ENCODE results near the gene PRR5L. TPM values are rescaled to one million over a fixed set of nuclear protein-coding genes. Genes with fewer than 3 reads are reported as not detected.

The PRR5L gene
- total and polyA plus RNA-seq, 2 experiments from 2014 or later, result 0.70 to 2.6 TPM

- Histone ChIP-seq H3K36me3 (no peaks in the 10 kb centered on the region), H3K4me3 (no peak overlapping the region), H3K27me3 (peaks cover 18% of the 10 kb centered on the region), H3K27ac (no peak overlapping the region), H3K9me3 (ENCODE audit: low read depth) (no peaks in the 10 kb centered on the region), H3K4me1 (ENCODE audit: low read depth) (peaks cover 11% of the 10 kb centered on the region)
- TF ChIP-seq, protein P1, sequence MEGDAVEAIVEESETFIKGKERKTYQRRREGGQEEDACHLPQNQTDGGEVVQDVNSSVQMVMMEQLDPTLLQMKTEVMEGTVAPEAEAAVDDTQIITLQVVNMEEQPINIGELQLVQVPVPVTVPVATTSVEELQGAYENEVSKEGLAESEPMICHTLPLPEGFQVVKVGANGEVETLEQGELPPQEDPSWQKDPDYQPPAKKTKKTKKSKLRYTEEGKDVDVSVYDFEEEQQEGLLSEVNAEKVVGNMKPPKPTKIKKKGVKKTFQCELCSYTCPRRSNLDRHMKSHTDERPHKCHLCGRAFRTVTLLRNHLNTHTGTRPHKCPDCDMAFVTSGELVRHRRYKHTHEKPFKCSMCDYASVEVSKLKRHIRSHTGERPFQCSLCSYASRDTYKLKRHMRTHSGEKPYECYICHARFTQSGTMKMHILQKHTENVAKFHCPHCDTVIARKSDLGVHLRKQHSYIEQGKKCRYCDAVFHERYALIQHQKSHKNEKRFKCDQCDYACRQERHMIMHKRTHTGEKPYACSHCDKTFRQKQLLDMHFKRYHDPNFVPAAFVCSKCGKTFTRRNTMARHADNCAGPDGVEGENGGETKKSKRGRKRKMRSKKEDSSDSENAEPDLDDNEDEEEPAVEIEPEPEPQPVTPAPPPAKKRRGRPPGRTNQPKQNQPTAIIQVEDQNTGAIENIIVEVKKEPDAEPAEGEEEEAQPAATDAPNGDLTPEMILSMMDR (IDR thresholded peaks at IDR 0.05; ENCODE audit: low read depth, low read length), result no peak
- DNase-seq (ENCODE audit: low read depth in 1 of 2, low spot score in 1 of 2), result no peak
Observed at GRCh38 chr11:36360318-36360717, 64.2 kb downstream of the PRR5L start.

DNA sequence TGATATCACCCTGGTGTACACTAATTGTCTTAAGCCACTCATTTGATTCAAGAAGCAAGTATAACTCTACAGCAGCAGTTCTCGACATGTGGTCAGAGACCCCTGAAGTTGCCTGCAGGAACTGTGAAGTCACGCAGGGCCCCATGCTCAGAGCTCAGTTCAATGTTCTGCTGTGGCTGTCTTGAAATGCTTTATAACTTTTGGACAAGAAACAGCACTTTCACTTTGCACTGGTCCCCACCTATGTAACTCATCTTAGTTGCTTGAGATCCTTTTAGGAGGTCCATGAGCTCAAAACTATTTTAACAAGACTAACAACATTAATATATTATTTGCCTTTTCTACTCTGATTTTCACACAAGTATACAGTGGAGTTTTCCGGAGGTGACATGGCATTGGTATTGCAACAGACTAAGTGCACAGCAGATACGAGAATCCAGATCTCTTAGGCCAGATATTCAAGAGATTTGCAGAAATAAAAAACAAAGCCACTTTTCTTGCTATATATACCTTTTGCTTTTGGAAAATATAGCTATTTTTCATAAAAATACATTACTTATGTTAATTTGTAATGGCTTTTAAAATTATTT lies 64.8 kb downstream of the PRR5L start:
- H3K9me3 ChIP-seq (ENCODE audit: low read depth), result no peaks in the 10 kb centered on the region
- no peak overlapping the region for H3K27ac ChIP-seq
- DNase-seq (ENCODE audit: low read depth in 1 of 2, low spot score in 1 of 2), result no peak
- peaks cover 11% of the 10 kb centered on the region for H3K4me1 ChIP-seq (ENCODE audit: low read depth)
- no peaks in the 10 kb centered on the region for H3K36me3 ChIP-seq
- H3K27me3 ChIP-seq, result peaks cover 21% of the 10 kb centered on the region
- H3K4me3 ChIP-seq, result no peak overlapping the region
- TF ChIP-seq, protein P1 (IDR thresholded peaks at IDR 0.05; ENCODE audit: low read depth, low read length), result no peak

DNA sequence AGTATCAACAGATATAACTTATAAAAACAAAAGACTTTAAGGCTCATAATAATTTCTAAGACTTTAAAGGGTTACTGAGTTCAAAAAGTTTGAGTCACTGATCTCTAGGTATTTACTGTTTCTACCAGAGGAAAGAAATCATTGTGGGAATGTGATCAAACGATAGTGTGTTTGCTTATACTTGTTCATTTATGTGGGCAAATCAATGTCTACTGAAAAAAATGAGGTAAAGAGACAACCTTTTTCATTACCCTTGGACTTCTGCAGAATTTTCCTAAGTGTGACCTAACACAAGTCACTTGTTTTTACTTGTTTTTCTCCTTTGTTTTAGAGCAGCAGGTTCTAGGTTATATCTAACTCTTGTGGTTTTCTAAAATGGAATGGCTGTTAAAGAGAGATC lies 65.4 kb downstream of the PRR5L start:
- Histone ChIP-seq H3K27ac (no peak overlapping the region), H3K36me3 (no peaks in the 10 kb centered on the region), H3K4me1 (ENCODE audit: low read depth) (peaks cover 11% of the 10 kb centered on the region), H3K9me3 (ENCODE audit: low read depth) (no peaks in the 10 kb centered on the region), H3K27me3 (peaks cover 21% of the 10 kb centered on the region), H3K4me3 (no peak overlapping the region)
- DNase-seq (ENCODE audit: low read depth in 1 of 2, low spot score in 1 of 2), result no peak
- TF ChIP-seq, protein P1 (IDR thresholded peaks at IDR 0.05; ENCODE audit: low read depth, low read length), result no peak

DNA sequence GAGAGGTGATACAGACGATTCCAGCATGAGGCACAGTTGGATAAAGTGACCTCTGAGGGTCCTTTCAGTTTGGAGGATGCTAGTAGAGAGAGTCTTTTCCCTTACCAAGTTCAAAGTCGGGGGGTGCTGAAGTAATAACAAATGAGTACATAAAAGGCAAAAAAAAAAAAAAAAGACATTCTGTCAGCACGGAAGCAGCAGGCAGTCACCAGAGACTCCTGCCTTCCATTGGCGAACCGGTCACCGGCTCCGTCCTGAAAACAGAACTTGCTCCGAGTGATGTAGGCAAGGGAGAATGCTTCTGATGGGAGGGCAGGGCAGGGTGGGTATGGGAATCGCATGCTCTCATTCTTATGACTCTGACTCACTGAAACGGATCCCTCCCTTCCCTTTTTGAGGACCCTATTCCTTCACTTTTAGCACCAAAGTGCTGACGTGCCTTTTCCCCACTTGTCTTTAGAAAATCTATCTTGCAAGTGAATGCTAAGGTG lies 65.9 kb downstream of the PRR5L start:
- TF ChIP-seq, protein P1 (IDR thresholded peaks at IDR 0.05; ENCODE audit: low read depth, low read length), result no peak
- Histone ChIP-seq H3K36me3 (no peaks in the 10 kb centered on the region), H3K4me1 (ENCODE audit: low read depth) (peaks cover 11% of the 10 kb centered on the region), H3K27ac (no peak overlapping the region), H3K4me3 (no peak overlapping the region), H3K27me3 (peaks cover 21% of the 10 kb centered on the region), H3K9me3 (ENCODE audit: low read depth) (no peaks in the 10 kb centered on the region)
- peak in 1 of 2 donors; percentile 67 for DNase-seq (ENCODE audit: low read depth in 1 of 2, low spot score in 1 of 2)

- Histone ChIP-seq H3K27me3 (peaks cover 21% of the 10 kb centered on the region), H3K4me3 (no peak overlapping the region), H3K9me3 (ENCODE audit: low read depth) (no peaks in the 10 kb centered on the region), H3K27ac (no peak overlapping the region), H3K36me3 (no peaks in the 10 kb centered on the region), H3K4me1 (ENCODE audit: low read depth) (peaks cover 11% of the 10 kb centered on the region)
- TF ChIP-seq, protein P1 (IDR thresholded peaks at IDR 0.05; ENCODE audit: low read depth, low read length), result no peak
- DNase-seq (ENCODE audit: low read depth in 1 of 2, low spot score in 1 of 2), result peak in 1 of 2 donors; percentile 68
Observed at GRCh38 chr11:36362902-36363301, 66.8 kb downstream of the PRR5L start.
